Measurements from ENCODE around the gene MASP1.

Gene MASP1, protein sequence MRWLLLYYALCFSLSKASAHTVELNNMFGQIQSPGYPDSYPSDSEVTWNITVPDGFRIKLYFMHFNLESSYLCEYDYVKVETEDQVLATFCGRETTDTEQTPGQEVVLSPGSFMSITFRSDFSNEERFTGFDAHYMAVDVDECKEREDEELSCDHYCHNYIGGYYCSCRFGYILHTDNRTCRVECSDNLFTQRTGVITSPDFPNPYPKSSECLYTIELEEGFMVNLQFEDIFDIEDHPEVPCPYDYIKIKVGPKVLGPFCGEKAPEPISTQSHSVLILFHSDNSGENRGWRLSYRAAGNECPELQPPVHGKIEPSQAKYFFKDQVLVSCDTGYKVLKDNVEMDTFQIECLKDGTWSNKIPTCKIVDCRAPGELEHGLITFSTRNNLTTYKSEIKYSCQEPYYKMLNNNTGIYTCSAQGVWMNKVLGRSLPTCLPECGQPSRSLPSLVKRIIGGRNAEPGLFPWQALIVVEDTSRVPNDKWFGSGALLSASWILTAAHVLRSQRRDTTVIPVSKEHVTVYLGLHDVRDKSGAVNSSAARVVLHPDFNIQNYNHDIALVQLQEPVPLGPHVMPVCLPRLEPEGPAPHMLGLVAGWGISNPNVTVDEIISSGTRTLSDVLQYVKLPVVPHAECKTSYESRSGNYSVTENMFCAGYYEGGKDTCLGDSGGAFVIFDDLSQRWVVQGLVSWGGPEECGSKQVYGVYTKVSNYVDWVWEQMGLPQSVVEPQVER

DNA sequence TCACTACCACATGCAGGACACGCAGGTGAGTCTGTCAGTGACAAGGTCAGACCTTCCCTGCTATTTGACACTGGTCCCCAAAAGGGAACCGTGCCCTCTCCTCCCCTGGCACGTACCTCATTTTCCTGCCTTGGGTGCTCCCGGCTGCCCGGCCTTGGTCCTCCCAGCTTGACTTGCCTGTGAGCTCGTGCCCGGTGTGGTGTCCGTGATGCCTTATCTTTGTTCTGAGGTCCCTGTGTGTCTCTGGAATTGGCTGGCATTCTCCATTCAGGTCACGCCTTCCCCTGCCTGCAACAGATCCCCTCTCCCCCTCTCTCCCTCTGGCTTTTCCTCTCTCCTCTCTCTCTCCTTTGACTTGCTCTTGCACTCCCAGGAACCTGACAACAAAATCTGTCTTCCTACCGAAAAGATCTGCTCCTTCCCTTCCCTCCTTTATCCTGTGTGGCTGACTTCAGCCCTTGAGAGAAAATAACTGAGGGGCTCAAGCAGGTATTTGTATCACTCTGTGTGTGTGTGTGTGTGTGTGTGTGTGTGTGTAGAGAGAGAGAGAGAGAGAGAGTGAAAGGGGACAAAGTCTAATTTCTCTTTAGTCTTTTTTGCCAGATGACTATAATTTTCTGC lies at the start of gene MASP1:
MASP1 (minus strand) TSS at position 226 of the 621 bp plus-strand sequence; CDS start at position 121, 105 bp downstream.
- TF ChIP-seq, protein P1, sequence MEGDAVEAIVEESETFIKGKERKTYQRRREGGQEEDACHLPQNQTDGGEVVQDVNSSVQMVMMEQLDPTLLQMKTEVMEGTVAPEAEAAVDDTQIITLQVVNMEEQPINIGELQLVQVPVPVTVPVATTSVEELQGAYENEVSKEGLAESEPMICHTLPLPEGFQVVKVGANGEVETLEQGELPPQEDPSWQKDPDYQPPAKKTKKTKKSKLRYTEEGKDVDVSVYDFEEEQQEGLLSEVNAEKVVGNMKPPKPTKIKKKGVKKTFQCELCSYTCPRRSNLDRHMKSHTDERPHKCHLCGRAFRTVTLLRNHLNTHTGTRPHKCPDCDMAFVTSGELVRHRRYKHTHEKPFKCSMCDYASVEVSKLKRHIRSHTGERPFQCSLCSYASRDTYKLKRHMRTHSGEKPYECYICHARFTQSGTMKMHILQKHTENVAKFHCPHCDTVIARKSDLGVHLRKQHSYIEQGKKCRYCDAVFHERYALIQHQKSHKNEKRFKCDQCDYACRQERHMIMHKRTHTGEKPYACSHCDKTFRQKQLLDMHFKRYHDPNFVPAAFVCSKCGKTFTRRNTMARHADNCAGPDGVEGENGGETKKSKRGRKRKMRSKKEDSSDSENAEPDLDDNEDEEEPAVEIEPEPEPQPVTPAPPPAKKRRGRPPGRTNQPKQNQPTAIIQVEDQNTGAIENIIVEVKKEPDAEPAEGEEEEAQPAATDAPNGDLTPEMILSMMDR (IDR thresholded peaks at IDR 0.05; ENCODE audit: insufficient read depth, low read depth, low read length, missing control alignments) = no peak
- no peak for DNase-seq (ENCODE audit: low read depth)
- no peak within 1 kb of the TSS for H3K4me3 ChIP-seq (ENCODE audit: low read depth, low read length)

DNA sequence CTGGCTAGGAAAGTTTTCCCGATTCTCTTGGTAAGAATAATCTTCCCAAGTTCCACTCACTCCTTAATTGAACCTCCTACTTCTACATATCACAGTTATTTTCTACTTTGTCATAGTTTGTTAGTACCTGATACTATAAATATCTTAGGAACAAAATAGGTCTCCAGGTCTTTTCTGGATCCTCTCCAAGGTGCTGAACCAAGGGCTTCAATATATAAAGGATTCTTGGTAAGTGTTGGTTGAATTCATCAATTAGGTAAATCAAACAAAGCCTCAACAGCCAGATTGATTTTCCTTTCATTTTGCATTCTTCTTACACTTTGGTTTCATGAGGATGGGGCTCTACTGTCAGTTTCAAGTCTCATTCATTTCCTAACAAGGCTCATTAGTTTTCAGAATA lies 49.0 kb upstream of the MASP1 start:
- TF ChIP-seq, protein P1 (IDR thresholded peaks at IDR 0.05; ENCODE audit: insufficient read depth, low read depth, low read length, missing control alignments) = no peak
- H3K4me3 ChIP-seq (ENCODE audit: low read depth, low read length) = no peak overlapping the region
- DNase-seq (ENCODE audit: low read depth) = no peak

DNA sequence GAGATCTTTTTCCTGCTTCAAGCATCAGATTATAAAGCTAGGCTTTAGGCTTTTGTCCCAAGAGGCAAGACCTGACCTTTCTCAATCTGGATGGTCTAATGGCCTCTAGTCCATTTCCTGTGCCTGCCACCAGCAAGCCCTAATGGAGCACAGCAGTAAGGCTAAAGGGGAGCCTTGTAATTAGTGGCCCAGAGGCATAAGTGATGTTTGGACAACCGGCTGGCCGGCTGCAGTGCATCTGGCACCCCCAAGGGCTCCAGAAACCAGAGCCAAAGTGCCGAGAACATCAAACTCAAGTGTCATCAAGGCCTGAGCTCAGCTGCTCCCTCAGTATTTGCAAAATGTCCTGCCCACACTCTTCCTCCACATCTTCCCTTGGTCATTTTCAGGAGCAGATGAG lies 44.8 kb upstream of the MASP1 start:
- DNase-seq (ENCODE audit: low read depth) = no peak
- TF ChIP-seq, protein P1 (IDR thresholded peaks at IDR 0.05; ENCODE audit: insufficient read depth, low read depth, low read length, missing control alignments) = no peak

DNA sequence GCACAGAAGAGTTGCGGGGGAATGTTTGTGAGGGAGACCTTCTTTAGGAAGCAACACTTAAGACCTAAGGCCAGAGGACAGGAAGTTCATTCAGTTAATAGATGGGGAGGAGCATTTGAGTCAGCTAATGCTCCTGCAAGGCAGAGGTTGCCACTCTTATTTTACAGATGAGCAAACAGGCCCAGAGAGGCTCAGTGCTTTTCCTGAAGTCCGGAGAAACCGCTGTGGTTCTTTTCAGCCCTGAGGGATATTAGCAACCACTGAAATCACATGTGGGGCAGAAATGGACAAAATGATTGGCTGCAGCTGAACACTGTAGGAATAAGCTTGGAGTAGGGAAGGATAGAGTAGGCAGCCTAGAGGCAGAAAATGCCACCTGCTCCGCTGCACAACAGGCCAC lies 43.4 kb upstream of the MASP1 start:
- no peak for DNase-seq (ENCODE audit: low read depth)
- TF ChIP-seq, protein P1 (IDR thresholded peaks at IDR 0.05; ENCODE audit: insufficient read depth, low read depth, low read length, missing control alignments) = no peak
- no peak overlapping the region for H3K4me3 ChIP-seq (ENCODE audit: low read depth, low read length)

More for the DNA sequence above, 44.8 kb upstream of the MASP1 start:
- no peak overlapping the region for H3K4me3 ChIP-seq (ENCODE audit: low read depth, low read length)

DNA sequence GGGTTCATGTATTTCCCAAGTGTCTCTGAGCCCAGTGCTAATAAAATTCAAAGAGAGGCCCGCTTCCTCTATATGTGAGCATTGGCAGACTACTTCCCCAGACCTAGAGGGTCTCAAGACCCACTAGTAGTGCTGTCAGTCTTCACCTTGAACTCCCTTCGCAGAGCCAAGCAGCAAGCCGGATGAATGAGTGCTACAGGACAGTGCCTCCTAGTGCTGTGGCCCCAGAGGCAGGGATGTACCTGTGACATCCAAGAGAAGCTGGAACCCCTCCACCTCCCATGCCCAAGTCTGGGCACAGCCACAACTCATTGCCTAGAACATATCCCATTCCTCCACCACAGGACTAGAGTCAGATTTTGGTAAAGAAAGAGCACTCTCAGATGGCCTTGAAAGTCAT lies 37.2 kb upstream of the MASP1 start:
- TF ChIP-seq, protein P1 (IDR thresholded peaks at IDR 0.05; ENCODE audit: insufficient read depth, low read depth, low read length, missing control alignments) = no peak
- H3K4me3 ChIP-seq (ENCODE audit: low read depth, low read length) = no peak overlapping the region
- no peak for DNase-seq (ENCODE audit: low read depth)

DNA sequence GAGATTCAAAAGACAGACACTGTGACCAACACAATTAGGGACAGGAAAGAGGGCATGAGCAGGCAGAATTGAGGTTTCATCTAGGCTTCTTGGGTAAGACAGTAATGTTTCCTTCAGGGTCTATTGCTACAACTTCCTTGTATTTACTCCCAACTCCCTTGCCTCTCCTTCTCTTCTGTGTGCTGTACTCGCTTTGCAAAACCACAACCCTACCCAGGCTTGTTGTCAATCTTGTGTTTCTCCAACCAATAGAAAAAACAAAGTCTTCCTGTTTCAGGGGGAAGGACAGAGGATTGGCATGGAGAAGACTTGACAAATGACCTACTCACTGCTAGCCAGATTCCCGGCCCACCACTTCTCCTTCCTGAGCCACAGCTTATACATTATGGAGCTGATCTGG lies 36.3 kb upstream of the MASP1 start:
- TF ChIP-seq, protein P1 (IDR thresholded peaks at IDR 0.05; ENCODE audit: insufficient read depth, low read depth, low read length, missing control alignments) = no peak

More for the DNA sequence above, 36.3 kb upstream of the MASP1 start:
- no peak for DNase-seq (ENCODE audit: low read depth)
- H3K4me3 ChIP-seq (ENCODE audit: low read depth, low read length) = no peak overlapping the region

Data from GM12865 (cell line).